Measurements from ENCODE around the gene SCN11A. TPM values are rescaled to one million over a fixed set of nuclear protein-coding genes. Genes with fewer than 3 reads are reported as not detected.

SCN11A gene
- 1.8 TPM for polyA plus RNA-seq (ENCODE audit: insufficient read length)
- long read RNA-seq, donor 1, result 0 reads
- long read RNA-seq, donor 2, result 0 reads
- long read RNA-seq, donor 3, result 0 reads
- long read RNA-seq, donor 4, result 0 reads
- long read RNA-seq, donor 5, result 0 reads
- long read RNA-seq, donor 6, result 0 reads
- long read RNA-seq, donor 7, result 0 reads
- long read RNA-seq, donor 8, result 0 reads

DNA sequence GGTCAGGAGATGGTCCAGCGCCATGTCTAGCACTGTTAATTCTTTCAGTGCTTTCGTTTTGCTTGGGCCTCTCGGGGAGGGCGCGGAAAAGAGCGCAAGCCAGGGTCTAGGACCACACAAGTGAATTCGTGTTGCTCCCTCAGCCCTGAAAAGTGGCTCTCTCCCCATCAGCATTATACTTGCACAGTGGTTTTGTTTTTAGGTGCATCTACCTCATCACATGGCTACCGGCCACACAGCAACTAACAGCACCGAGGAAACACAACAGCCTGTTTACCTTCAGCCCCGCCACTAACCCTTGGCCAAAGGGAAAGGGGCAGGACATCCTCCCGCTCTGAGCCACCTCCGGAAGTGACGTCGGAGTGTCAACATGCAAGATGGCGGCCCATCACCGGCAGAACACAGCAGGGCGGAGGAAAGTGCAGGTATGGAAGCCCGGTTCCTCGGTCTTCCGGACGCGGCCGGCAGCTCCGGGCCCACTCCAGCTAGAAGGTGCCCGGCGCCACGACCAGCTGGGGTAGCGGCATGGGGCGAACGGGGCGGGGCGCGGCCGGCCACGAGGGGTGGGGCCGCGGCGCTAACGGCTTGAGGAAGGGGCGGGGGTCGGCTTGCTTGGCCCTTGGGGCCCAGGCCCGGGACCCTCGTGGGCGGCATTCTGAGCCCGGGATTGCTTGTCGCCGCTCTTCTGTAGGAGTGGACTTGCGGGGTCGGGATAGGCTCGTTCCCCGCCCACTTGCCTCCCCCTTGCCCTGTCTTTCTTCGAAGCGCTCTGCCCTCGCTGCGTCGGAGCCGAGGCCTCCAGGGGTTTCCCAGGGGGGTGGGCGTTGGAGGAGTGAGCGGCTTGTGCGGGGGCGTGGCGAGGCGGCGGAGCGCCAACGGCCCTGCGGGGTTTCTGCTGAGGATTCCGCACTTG is at the start of gene SCN11A, which contains the start of gene WDR48:
Gene SCN11A, minus strand, starts transcription at position 296 of the 913 bp plus-strand sequence. CDS start 101,582 bp downstream, outside the sequence.
Gene WDR48, plus strand, starts transcription at position 368 of the 913 bp plus-strand sequence. Its CDS starts 10 bp downstream, at position 378.
- peak; percentile 96 for DNase-seq

- DNase-seq, result no peak
Observed at GRCh38 chr3:39101022-39101689, 49.4 kb upstream of the SCN11A start.

GRCh38 chr3:39100500-39100886 is 48.7 kb upstream of the SCN11A start:
- no peak for DNase-seq

DNA sequence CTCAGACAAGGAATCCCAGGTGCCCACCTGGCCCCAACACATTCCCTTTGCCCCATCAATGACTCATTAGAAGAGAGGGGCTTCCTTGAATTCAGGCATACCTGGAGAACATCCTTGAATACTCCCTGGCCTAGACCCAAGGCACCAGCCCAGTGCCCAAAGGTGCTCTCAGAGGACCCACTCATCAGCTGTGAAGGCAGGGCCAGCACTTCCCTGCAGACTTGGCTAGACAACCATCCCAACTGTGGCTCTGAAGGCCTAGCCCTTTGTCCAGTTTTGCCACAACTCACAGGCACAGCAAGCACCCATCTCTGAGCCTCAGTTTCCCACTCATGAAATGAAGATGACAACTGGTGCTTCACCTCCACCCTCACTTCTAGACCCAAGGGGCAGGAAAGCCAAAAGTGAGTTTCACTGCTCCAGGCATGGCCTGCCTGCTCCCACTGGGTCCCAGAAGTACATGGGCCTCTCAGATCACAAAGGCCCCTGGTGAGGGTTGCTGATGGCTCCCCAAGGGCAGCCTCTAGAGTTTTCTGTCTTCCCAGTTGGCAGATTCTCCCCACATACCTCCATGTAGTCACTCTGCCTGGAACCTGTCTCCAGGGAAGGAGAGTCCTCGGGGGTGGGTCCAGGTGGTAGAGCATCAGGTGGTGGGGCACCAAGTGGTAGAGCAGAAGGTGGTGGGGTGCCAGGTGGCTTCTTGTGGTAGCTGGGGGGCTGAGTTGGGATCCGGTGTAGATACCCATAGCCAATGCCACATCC is 48.2 kb upstream of the SCN11A start:
- no peak for DNase-seq

- DNase-seq, result no peak
Observed at GRCh38 chr3:39099242-39099641, 47.5 kb upstream of the SCN11A start.

DNA sequence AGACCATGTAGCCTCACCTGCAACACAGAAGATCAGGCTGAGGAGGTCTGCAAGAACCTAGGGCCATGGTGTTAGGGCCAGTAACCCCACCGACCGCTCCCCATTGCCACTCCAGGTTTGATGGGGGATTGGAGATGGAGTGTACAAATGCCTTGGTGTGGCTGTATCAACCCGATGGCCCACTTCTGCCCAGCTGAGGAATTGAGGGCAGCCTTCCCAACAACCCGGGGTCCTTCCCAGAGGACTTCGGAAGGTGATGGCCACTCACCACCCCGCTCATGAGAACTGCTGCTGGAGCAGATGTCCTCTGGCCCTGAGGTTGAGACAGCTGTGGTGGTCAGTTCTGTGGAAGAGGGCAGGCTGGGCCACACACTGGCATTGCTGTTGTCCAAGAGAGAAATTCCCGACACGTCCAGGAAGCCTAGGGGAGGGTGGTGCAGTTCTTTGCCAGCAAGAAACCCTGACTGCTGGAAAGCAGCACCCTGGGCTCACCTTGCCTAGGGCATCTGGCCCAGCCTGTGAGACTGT is 46.8 kb upstream of the SCN11A start:
- DNase-seq, result no peak

GRCh38 chr3:39097716-39098472 is 46.1 kb upstream of the SCN11A start:
- DNase-seq, result no peak

GRCh38 chr3:39096775-39097174 is 45.0 kb upstream of the SCN11A start:
- DNase-seq, result no peak

GRCh38 chr3:39095778-39096177 is 44.0 kb upstream of the SCN11A start:
- DNase-seq, result no peak

- no peak for DNase-seq
Observed at GRCh38 chr3:39094851-39095677, 43.3 kb upstream of the SCN11A start.

- no peak for DNase-seq
Observed at GRCh38 chr3:39090922-39091321, 39.2 kb upstream of the SCN11A start.

- DNase-seq, result no peak
Observed at GRCh38 chr3:39088889-39089288, 37.1 kb upstream of the SCN11A start.

GRCh38 chr3:39088456-39088855 is 36.7 kb upstream of the SCN11A start:
- DNase-seq, result no peak

GRCh38 chr3:39086144-39086543 is 34.4 kb upstream of the SCN11A start:
- DNase-seq, result no peak

DNA sequence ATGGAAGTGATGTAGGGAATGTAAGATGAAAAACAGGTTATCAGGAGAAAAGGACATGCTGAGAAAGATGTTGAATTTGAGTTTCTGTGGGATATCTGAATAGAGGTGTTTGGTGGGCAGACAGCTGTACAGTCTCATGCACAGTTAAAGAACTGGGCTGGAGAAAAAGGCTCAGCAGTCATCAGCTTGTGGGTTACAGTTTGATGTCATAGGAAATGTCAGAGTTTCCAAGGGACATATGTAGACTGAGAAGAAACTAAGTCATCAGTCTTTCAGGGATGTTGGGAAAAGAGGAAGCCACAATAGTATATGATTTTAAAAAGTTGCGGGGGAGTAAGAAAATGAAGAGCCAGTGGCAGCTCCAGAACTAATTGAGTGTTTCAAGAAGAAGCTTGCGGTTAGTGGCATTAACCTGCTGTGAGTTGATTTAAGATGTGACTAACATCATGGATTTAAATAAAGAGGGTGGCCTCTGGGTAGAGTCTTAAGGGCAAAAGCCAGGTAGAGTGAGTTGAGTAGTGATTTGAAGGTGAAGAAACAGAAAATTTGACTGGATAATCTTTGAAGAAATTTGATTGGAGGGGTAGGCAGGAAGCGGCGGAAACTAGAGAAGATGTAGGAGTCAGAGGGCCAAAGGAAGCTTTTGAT is 31.0 kb upstream of the SCN11A start:
- no peak for DNase-seq

GRCh38 chr3:39080026-39080425 is 28.3 kb upstream of the SCN11A start:
- DNase-seq, result no peak

DNA sequence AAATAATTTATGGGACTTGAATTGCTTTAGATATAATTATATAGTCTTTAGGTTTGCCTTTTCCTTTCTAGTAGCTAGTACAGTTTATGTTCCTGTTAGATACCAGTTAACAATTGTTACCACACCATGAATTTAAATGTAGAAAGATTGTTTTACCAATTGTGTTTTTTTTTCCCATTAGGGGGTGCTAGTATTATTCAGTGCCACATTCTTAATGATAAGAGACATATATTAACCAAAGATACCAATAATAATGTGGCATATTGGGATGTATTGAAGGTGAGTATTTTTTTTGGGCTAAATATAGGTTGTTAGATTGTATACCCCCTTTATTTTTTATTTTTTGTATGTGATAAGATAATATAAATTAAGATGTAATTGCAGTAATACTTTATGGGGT is 27.8 kb upstream of the SCN11A start:
- no peak for DNase-seq

DNA sequence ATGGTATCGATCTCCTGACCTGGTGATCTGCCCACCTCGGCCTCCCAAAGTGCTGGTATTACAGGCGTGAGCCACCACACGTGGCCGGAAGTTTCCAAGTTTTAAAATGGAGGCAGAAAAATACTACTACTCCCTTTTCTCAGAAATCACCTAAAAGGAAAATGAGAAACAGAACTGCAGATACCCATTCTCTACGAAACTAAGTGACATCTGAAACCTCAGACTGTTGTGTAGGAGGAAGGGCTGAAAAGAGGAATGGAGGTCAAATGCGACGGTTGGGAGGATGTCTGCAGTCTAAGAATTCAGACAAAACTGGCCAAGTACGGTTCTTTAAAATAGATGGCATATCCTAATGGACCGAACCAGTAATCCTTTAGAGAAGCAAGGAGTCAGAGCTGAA is 24.2 kb upstream of the SCN11A start:
- no peak for DNase-seq

DNA sequence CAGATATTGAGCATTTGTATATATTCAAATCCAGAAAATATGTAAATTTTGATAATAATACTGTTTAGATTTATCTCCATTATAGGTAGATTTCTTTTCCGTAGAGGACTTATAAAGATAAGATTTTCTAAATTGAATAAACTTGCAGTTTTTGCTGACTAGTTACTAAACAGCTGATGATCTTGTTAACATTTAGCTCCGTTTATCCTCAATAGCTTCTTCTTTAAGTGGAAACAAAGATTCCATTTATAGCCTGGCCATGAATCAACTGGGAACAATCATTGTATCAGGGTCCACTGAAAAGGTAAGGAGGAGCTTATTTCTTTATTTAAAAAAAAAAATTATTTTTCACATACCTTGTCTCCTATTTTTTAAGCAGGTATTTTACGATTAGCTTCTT is 16.8 kb upstream of the SCN11A start:
- no peak for DNase-seq

GRCh38 chr3:39067286-39067685 is 15.5 kb upstream of the SCN11A start:
- DNase-seq, result no peak

Data from left kidney (tissue), 8 donors.